ENCODE results near the gene WWC2. TPM values are rescaled to one million over a fixed set of nuclear protein-coding genes. Genes with fewer than 3 reads are reported as not detected.

WWC2 gene
- total RNA-seq, 4 donors from 2014 or later = 11.2 to 14.7 (median 12.4) TPM

DNA sequence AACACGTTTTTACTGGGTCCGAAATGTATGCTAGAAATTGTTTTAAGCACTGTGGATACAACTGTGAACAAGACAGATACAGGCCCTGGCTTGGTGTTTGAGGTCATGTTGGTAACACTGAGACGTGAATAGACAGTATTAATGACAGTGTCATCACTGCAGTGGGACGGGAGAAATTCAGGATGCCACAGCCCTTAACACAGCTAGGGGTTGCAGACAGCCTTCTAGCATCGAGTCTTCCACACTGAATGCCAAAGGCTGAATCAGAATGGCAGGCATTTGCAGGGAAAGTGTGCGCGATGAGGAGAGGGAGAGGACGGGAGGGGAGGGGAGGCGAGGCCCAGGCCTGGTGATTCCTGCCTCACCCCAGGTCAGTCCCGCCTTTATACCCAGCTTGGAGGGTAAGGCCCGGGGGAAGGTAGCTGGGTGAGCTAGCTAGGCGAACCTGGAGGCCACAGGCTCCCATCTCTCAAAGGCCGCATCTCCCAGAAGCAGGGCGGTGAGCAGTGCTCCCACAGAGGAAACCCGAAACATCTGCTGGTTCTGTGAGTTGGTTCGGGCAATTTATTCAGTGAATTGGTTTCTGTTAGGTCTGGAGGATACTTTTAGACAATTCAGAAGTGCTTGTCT lies 267.3 kb downstream of the WWC2 start:
- TF ChIP-seq, protein P1, sequence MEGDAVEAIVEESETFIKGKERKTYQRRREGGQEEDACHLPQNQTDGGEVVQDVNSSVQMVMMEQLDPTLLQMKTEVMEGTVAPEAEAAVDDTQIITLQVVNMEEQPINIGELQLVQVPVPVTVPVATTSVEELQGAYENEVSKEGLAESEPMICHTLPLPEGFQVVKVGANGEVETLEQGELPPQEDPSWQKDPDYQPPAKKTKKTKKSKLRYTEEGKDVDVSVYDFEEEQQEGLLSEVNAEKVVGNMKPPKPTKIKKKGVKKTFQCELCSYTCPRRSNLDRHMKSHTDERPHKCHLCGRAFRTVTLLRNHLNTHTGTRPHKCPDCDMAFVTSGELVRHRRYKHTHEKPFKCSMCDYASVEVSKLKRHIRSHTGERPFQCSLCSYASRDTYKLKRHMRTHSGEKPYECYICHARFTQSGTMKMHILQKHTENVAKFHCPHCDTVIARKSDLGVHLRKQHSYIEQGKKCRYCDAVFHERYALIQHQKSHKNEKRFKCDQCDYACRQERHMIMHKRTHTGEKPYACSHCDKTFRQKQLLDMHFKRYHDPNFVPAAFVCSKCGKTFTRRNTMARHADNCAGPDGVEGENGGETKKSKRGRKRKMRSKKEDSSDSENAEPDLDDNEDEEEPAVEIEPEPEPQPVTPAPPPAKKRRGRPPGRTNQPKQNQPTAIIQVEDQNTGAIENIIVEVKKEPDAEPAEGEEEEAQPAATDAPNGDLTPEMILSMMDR (IDR thresholded peaks at IDR 0.05) = no peak
- no peak for TF ChIP-seq POLR2A (IDR thresholded peaks at IDR 0.05)
- H3K4me3 ChIP-seq (ENCODE audit: low read depth, poor library complexity, severe bottlenecking) = no peak overlapping the region
- 83% methylated on average over 16 of the region's 16 CpGs for WGBS, 2 donors
- no peak for DNase-seq (ENCODE audit: low spot score in 2 of 2)
- intact Hi-C loops (cut with DNase I; ENCODE audit: low total_unique reads) = no loop called here

DNA sequence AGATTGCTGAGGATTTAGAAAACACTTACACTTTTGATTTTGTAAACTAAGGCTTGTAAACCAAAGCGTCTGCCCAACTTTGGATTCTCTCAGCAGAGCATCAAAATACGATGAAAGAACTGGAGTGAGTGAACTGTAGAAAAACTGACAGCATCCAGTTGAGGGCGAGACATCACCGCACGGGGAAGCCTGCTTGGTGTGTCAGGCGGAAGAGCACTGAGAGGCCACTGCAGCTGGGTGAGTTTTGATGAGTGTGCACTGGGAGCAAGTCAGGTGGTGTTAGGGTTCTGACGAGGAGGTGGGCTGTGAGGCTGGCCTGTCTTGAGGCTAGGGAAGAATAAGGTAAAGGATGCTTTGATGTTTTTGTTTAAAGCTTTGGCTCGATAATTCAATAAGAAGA lies 270.0 kb downstream of the WWC2 start:
- DNase-seq (ENCODE audit: low spot score in 2 of 2) = no peak
- TF ChIP-seq POLR2A (IDR thresholded peaks at IDR 0.05) = no peak
- TF ChIP-seq, protein P1 (IDR thresholded peaks at IDR 0.05) = no peak
- WGBS, 2 donors = 77 to 83% methylated on average over 8 of the region's 8 CpGs
- no peak overlapping the region for H3K4me3 ChIP-seq (ENCODE audit: low read depth, poor library complexity, severe bottlenecking)
- intact Hi-C loops (cut with DNase I; ENCODE audit: low total_unique reads) = no loop called here

Other genes with a start within 250 kb of the WWC2 start
- 10 to 100 TPM; 27.7 to 52.4 (median 35.4) TPM for gene DCTD, start 181.9 kb upstream of the WWC2 start, total RNA-seq
- gene CLDN22, start 221.0 kb downstream of the WWC2 start, total RNA-seq = not detected
- not detected for gene CLDN24, start 223.2 kb downstream of the WWC2 start, total RNA-seq